Amniotic stem cell (primary cell): ENCODE measurements around the gene SMIM14.
"Not testable (repeated sequence)": the region's sequence is repeated elsewhere in the genome, so short reads cannot be mapped to it uniquely, and the experiment has no call there.

Source experiments
- DNase-seq: peaks from one replicate; lab custom pipeline; 2025; lab: John Stamatoyannopoulos, UW

SMIM14 gene

GRCh38 chr4:39638354-39639239 lies at the start of gene SMIM14:
SMIM14 (minus strand) TSS chr4:39638865; CDS start chr4:39605145, 33,720 bp downstream.
- peak; percentile 99 for DNase-seq

- no peak for DNase-seq
Observed at GRCh38 chr4:39687014-39687413, 48.3 kb upstream of the SMIM14 start.

- no peak for DNase-seq
Observed at GRCh38 chr4:39685990-39686389, 47.3 kb upstream of the SMIM14 start.

GRCh38 chr4:39682138-39682537 lies 43.5 kb upstream of the SMIM14 start:
- DNase-seq: no peak

- DNase-seq: not testable (repeated sequence)
Observed at GRCh38 chr4:39681003-39681402, 42.3 kb upstream of the SMIM14 start.

GRCh38 chr4:39675681-39676080 lies 37.0 kb upstream of the SMIM14 start:
- DNase-seq: not testable (repeated sequence)

GRCh38 chr4:39670296-39670695 lies 31.6 kb upstream of the SMIM14 start:
- not testable (repeated sequence) for DNase-seq

- no peak for DNase-seq
Observed at GRCh38 chr4:39668887-39669286, 30.2 kb upstream of the SMIM14 start.

GRCh38 chr4:39667706-39668105 lies 29.0 kb upstream of the SMIM14 start:
- no peak for DNase-seq

GRCh38 chr4:39664828-39665731 lies 26.4 kb upstream of the SMIM14 start:
- DNase-seq: no peak

- DNase-seq: no peak
Observed at GRCh38 chr4:39662683-39663082, 24.0 kb upstream of the SMIM14 start.

- DNase-seq: no peak
Observed at GRCh38 chr4:39660757-39661156, 22.1 kb upstream of the SMIM14 start.

GRCh38 chr4:39660045-39660444 lies 21.4 kb upstream of the SMIM14 start:
- DNase-seq: no peak

GRCh38 chr4:39658756-39659155 lies 20.1 kb upstream of the SMIM14 start:
- no peak for DNase-seq

GRCh38 chr4:39657465-39657864 lies 18.8 kb upstream of the SMIM14 start:
- DNase-seq: no peak

GRCh38 chr4:39656638-39657037 lies 18.0 kb upstream of the SMIM14 start:
- not testable (repeated sequence) for DNase-seq

- no peak for DNase-seq
Observed at GRCh38 chr4:39655876-39656275, 17.2 kb upstream of the SMIM14 start.

- no peak for DNase-seq
Observed at GRCh38 chr4:39655211-39655610, 16.5 kb upstream of the SMIM14 start.

GRCh38 chr4:39651586-39651985 lies 12.9 kb upstream of the SMIM14 start:
- not testable (repeated sequence) for DNase-seq

GRCh38 chr4:39649639-39650265 lies 11.1 kb upstream of the SMIM14 start:
- no peak for DNase-seq

- no peak for DNase-seq
Observed at GRCh38 chr4:39648827-39649558, 10.3 kb upstream of the SMIM14 start.

- no peak for DNase-seq
Observed at GRCh38 chr4:39648213-39648612, 9.5 kb upstream of the SMIM14 start.
